Ureter (tissue), 1 donor: Measurements from ENCODE around the gene TIPRL. TPM values are rescaled to one million over a fixed set of nuclear protein-coding genes. Genes with fewer than 3 reads are reported as not detected.

Experiments
- total RNA-seq: library from RNA; stranded (reverse); gene quantifications from one replicate; pipeline ENCODE4 v1.2.4, GENCODE V29; 2023
- donor health status: DM: yes; HTN: yes; CAD: no.

The TIPRL gene
- total RNA-seq, 1 donor from 2014 or later = 30.4 TPM

Other genes with a start within 250 kb of the TIPRL start
- 53.7 TPM for gene DCAF6, start 242.3 kb upstream of the TIPRL start, total RNA-seq
- gene MPC2, start 241.9 kb upstream of the TIPRL start, total RNA-seq = 66.3 TPM
- 7.6 TPM for gene GPR161, start 42.0 kb upstream of the TIPRL start, total RNA-seq
- 49.4 TPM for gene SFT2D2, start 47.0 kb downstream of the TIPRL start, total RNA-seq
- 2.3 TPM for gene TBX19, start 101.9 kb downstream of the TIPRL start, total RNA-seq